Measurements from ENCODE around the gene HDDC3. TPM values are rescaled to one million over a fixed set of nuclear protein-coding genes. Genes with fewer than 3 reads are reported as not detected.
A peak's percentile ranks its signal among the peaks of the same experiment; 100 is the strongest.

HDDC3 gene
- total RNA-seq, 1 donor from 2014 or later = 9.5 TPM

GRCh38 chr15:90957031-90957790 lies 24.9 kb upstream of the HDDC3 start:
- DNase-seq (ENCODE audit: extremely low spot score, unreplicated experiment) = no peak
- Mint-ChIP-seq H3K9me3 (ENCODE audit: unreplicated experiment) (no peaks in the 10 kb centered on the region), H3K4me3 (ENCODE audit: unreplicated experiment) (peak overlapping the region; percentile 73), H3K27ac (ENCODE audit: unreplicated experiment) (peak overlapping the region; percentile 56), H3K27me3 (ENCODE audit: unreplicated experiment) (no peaks in the 10 kb centered on the region), H3K36me3 (ENCODE audit: unreplicated experiment) (peaks cover 16% of the 10 kb centered on the region), H3K4me1 (ENCODE audit: unreplicated experiment) (peaks cover 23% of the 10 kb centered on the region)
- no peak for TF ChIP-seq CTCF (IDR thresholded peaks at IDR 0.05)

GRCh38 chr15:90956274-90957030 lies 24.1 kb upstream of the HDDC3 start:
- peak overlapping the region; percentile 73 for H3K4me3 Mint-ChIP-seq (ENCODE audit: unreplicated experiment)
- H3K36me3 Mint-ChIP-seq (ENCODE audit: unreplicated experiment) = peaks cover 22% of the 10 kb centered on the region
- TF ChIP-seq CTCF (IDR thresholded peaks at IDR 0.05) = peak; percentile 96
- DNase-seq (ENCODE audit: extremely low spot score, unreplicated experiment) = peak; percentile 94
- peaks cover 23% of the 10 kb centered on the region for H3K4me1 Mint-ChIP-seq (ENCODE audit: unreplicated experiment)
- H3K27me3 Mint-ChIP-seq (ENCODE audit: unreplicated experiment) = no peaks in the 10 kb centered on the region
- H3K9me3 Mint-ChIP-seq (ENCODE audit: unreplicated experiment) = no peaks in the 10 kb centered on the region
- H3K27ac Mint-ChIP-seq (ENCODE audit: unreplicated experiment) = peak overlapping the region; percentile 52

GRCh38 chr15:90955624-90956273 lies 23.4 kb upstream of the HDDC3 start:
- Mint-ChIP-seq H3K36me3 (ENCODE audit: unreplicated experiment) (peaks cover 18% of the 10 kb centered on the region), H3K4me3 (ENCODE audit: unreplicated experiment) (peak overlapping the region; percentile 85), H3K4me1 (ENCODE audit: unreplicated experiment) (peaks cover 23% of the 10 kb centered on the region), H3K27ac (ENCODE audit: unreplicated experiment) (peak overlapping the region; percentile 52), H3K27me3 (ENCODE audit: unreplicated experiment) (no peaks in the 10 kb centered on the region), H3K9me3 (ENCODE audit: unreplicated experiment) (no peaks in the 10 kb centered on the region)
- DNase-seq (ENCODE audit: extremely low spot score, unreplicated experiment) = no peak
- TF ChIP-seq CTCF (IDR thresholded peaks at IDR 0.05) = no peak

- DNase-seq (ENCODE audit: extremely low spot score, unreplicated experiment) = peak; percentile 97
- H3K27ac Mint-ChIP-seq (ENCODE audit: unreplicated experiment) = peak within 1 kb of the TSS; percentile 91
- H3K27me3 Mint-ChIP-seq (ENCODE audit: unreplicated experiment) = no peaks in the 10 kb centered on the region
- no peak for TF ChIP-seq CTCF (IDR thresholded peaks at IDR 0.05)
- H3K4me3 Mint-ChIP-seq (ENCODE audit: unreplicated experiment) = peak within 1 kb of the TSS; percentile 85
- H3K36me3 Mint-ChIP-seq (ENCODE audit: unreplicated experiment) = peaks cover 18% of the 10 kb centered on the region
- no peaks in the 10 kb centered on the region for H3K9me3 Mint-ChIP-seq (ENCODE audit: unreplicated experiment)
- H3K4me1 Mint-ChIP-seq (ENCODE audit: unreplicated experiment) = peaks cover 23% of the 10 kb centered on the region
Measured at GRCh38 chr15:90954712-90955623, 22.6 kb upstream of the HDDC3 start, which contains the start of gene RCCD1. Gene RCCD1, plus strand, starts transcription at chr15:90954884. Its CDS starts 1,851 bp downstream, at chr15:90956735.

All from osteocyte (in vitro differentiated cells).